ENCODE measurements around the gene DIAPH3.

The DIAPH3 gene

GRCh38 chr13:59623206-59623915, 540.4 kb downstream of the DIAPH3 start:
- no peak for DNase-seq (ENCODE audit: low spot score)

- no peak for DNase-seq (ENCODE audit: low spot score)
Measured at GRCh38 chr13:59621773-59622172, 542.0 kb downstream of the DIAPH3 start.

Data from cerebellar cortex (tissue), 1 donor.